Non-pigmented ciliary epithelial cell (primary cell): Measurements from ENCODE around the gene HCFC1.

Source experiments
- DNase-seq: peaks from one replicate; pipeline ENCODE4 v3.0.0-alpha.2; 2010; ENCODE audit warnings: low read depth

Gene HCFC1

GRCh38 chrX:153971450-153972367, at the start of gene HCFC1:
Gene HCFC1, minus strand, starts transcription at chrX:153971818. Its CDS starts 978 bp downstream, at chrX:153970840.
- DNase-seq, result no peak

GRCh38 chrX:154021131-154021611, 49.6 kb upstream of the HCFC1 start:
- no peak for DNase-seq

- DNase-seq, result no peak
Observed at GRCh38 chrX:154020536-154021115, 49.0 kb upstream of the HCFC1 start.

GRCh38 chrX:154019633-154020528, 48.3 kb upstream of the HCFC1 start, which contains the start of gene IRAK1:
Gene IRAK1, minus strand, starts transcription at chrX:154019902. Its CDS starts 90 bp downstream, at chrX:154019812.
- no peak for DNase-seq

- no peak for DNase-seq
Observed at GRCh38 chrX:154019061-154019621, 47.5 kb upstream of the HCFC1 start.

- no peak for DNase-seq
Observed at GRCh38 chrX:154018518-154019060, 47.0 kb upstream of the HCFC1 start.

GRCh38 chrX:154017766-154018517, 46.3 kb upstream of the HCFC1 start:
- DNase-seq, result no peak

- no peak for DNase-seq
Observed at GRCh38 chrX:154016366-154017076, 44.9 kb upstream of the HCFC1 start.

GRCh38 chrX:154015581-154016264, 44.1 kb upstream of the HCFC1 start:
- no peak for DNase-seq

GRCh38 chrX:154014429-154015380, 43.1 kb upstream of the HCFC1 start:
- no peak for DNase-seq

GRCh38 chrX:154013614-154014360, 42.2 kb upstream of the HCFC1 start:
- no peak for DNase-seq

GRCh38 chrX:154013001-154013421, 41.4 kb upstream of the HCFC1 start:
- no peak for DNase-seq

GRCh38 chrX:154012336-154012991, 40.8 kb upstream of the HCFC1 start:
- DNase-seq, result no peak

- no peak for DNase-seq
Observed at GRCh38 chrX:154011376-154012335, 40.0 kb upstream of the HCFC1 start.

GRCh38 chrX:154010330-154011087, 38.9 kb upstream of the HCFC1 start:
- no peak for DNase-seq
